Stomach (tissue), 4 donors: ENCODE measurements around the gene BANF1.

Experiments used
- EP300 ChIP-seq: sonication (generic); formaldehyde crosslinking; IDR thresholded peaks from one replicate; pipeline ENCODE4 v1.6.1; 2017; ENCODE audit warnings: antibody characterized with exemption
- POLR2A ChIP-seq, 4 donors: fragments of 450-650 bp; IDR thresholded peaks; one replicate each; pipeline ENCODE4 v1.6.1; 2016; ENCODE audit warnings: antibody characterized with exemption in 4 of 4, control low read depth in 2 of 4, mild to moderate bottlenecking in 1 of 4, moderate library complexity in 1 of 4
- TF ChIP-seq, protein P1 (sequence below), 7 experiments: fragments of 450-650 bp in 4 of 7; fragments of 200-600 bp in 3 of 7; sonication (generic) in 3 of 7; IDR thresholded peaks; one replicate each; pipeline ENCODE4 v1.5.1; 2016 to 2019; ENCODE audit warnings: antibody characterized with exemption in 7 of 7, control low read depth in 2 of 7, mild to moderate bottlenecking in 1 of 7

DNA sequence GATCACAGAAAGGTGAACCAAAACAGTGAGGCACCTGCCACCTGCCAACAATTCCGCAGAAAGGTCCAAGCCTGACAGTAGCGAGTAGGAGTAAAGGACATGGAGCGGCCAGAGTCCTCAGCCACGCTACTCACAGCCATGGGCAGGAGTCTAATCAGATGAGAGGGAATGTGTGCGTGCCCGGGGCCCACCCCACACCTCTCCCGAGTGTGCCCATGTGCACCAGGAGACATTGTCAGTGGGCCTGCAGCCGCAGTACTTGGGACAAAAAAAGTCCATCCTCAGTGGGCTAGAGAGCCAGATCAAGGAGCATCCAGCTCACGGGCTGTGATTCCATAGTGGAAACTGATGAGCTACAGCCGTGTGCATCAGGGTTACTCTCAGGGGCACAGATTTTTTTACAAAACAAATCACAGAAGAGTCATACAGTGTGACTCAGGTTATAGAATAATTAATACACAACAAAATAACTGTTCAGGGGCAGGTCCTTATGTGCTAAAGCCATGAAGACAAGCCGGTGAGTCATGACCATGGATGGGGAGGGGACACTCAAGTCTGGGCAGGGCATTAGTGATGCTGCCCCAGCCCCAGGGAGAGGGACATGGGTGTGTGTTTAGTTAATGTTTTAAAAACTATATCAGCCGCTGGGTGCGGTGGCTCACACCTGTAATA, 28.7 kb upstream of the BANF1 start:
- TF ChIP-seq EP300, result no peak
- TF ChIP-seq, protein P1, sequence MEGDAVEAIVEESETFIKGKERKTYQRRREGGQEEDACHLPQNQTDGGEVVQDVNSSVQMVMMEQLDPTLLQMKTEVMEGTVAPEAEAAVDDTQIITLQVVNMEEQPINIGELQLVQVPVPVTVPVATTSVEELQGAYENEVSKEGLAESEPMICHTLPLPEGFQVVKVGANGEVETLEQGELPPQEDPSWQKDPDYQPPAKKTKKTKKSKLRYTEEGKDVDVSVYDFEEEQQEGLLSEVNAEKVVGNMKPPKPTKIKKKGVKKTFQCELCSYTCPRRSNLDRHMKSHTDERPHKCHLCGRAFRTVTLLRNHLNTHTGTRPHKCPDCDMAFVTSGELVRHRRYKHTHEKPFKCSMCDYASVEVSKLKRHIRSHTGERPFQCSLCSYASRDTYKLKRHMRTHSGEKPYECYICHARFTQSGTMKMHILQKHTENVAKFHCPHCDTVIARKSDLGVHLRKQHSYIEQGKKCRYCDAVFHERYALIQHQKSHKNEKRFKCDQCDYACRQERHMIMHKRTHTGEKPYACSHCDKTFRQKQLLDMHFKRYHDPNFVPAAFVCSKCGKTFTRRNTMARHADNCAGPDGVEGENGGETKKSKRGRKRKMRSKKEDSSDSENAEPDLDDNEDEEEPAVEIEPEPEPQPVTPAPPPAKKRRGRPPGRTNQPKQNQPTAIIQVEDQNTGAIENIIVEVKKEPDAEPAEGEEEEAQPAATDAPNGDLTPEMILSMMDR (IDR thresholded peaks at IDR 0.05), result no peak
- TF ChIP-seq POLR2A (IDR thresholded peaks at IDR 0.05), result no peak
